ENCODE results near the gene ZFYVE27. TPM values are rescaled to one million over a fixed set of nuclear protein-coding genes. Genes with fewer than 3 reads are reported as not detected.
A peak's percentile ranks its signal among the peaks of the same experiment; 100 is the strongest.

The ZFYVE27 gene
- total and polyA plus RNA-seq, 8 donors = 4.3 to 77.1 (median 15.5) TPM

DNA sequence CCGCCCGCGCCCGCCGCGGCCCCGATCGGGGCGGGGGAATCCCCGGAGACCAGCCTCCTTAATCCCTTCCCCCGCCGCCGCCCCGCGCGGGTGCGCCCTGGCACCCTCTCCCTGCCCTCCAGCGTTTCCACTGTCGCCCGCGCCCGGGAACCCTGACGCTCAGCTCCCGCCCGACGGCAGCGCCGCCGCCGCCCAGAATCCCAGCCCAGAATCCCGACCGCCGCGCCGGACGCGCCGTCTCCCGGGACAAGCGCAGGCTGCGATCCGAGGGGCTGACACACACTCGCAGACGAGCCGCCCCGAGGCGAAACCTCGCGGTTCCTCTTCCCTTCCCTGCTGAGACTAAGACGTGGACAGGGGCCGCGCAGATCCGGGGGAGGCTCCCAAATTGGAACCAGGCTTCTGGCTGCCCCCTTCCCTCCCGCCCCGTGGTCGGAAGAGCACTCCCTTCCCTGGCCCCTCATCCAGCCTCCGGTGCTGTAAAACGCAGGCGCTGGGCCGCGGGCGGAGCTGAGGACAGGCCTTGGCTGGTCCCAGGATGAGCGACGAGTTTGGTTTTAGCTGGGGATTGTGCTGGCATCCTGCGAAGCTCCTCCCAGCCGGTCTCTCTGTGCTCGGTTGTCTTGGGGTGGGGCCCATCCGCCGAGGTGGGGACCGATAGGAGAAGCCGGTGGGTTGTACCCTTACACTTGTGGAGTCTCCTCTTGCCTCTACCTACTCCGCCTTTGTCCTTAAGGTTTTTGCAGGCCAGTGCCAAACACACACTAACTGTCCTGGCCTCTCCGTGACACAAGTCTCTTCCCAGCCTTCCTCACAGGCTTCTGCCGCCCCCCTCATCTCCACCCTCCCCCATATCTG, 22.3 kb upstream of the ZFYVE27 start:
- peak; percentile 38 to 91 for DNase-seq
- Histone ChIP-seq H3K27ac (peak overlapping the region; percentile 83 to 97 (median 93)), H3K9me3 (no peaks in the 10 kb centered on the region), H3K27me3 (no peaks in the 10 kb centered on the region), H3K36me3 (peaks cover 0 to 10% (median 6%) of the 10 kb centered on the region in 4 donors), H3K4me3 (peak overlapping the region; percentile 60 to 73 (median 62)), H3K4me1 (peaks cover 47 to 82% (median 62%) of the 10 kb centered on the region in 4 donors)
- intact Hi-C loops (cut with DNase I; ENCODE audit: low total_unique reads) = no loop called here
- peak; percentile 26 to 48 (median 45) for TF ChIP-seq POLR2AphosphoS5 (IDR thresholded peaks at IDR 0.05)
- TF ChIP-seq, protein P1, sequence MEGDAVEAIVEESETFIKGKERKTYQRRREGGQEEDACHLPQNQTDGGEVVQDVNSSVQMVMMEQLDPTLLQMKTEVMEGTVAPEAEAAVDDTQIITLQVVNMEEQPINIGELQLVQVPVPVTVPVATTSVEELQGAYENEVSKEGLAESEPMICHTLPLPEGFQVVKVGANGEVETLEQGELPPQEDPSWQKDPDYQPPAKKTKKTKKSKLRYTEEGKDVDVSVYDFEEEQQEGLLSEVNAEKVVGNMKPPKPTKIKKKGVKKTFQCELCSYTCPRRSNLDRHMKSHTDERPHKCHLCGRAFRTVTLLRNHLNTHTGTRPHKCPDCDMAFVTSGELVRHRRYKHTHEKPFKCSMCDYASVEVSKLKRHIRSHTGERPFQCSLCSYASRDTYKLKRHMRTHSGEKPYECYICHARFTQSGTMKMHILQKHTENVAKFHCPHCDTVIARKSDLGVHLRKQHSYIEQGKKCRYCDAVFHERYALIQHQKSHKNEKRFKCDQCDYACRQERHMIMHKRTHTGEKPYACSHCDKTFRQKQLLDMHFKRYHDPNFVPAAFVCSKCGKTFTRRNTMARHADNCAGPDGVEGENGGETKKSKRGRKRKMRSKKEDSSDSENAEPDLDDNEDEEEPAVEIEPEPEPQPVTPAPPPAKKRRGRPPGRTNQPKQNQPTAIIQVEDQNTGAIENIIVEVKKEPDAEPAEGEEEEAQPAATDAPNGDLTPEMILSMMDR (IDR thresholded peaks at IDR 0.05) = no peak
- WGBS, 5 donors = 4 to 15% (median 6%) methylated on average over 18 to 74 of the region's 74 CpGs

GRCh38 chr10:97715259-97715874, 21.6 kb upstream of the ZFYVE27 start:
- peaks cover 44 to 83% (median 61%) of the 10 kb centered on the region in 4 donors for H3K4me1 ChIP-seq
- H3K4me3 ChIP-seq = peak overlapping the region; percentile 60 to 73 (median 62)
- 55 to 79% (median 67%) methylated on average over 8 of the region's 8 CpGs for WGBS, 5 donors
- no peak for TF ChIP-seq EP300 (IDR thresholded peaks at IDR 0.05)
- no peak for TF ChIP-seq POLR2A (IDR thresholded peaks at IDR 0.05)
- TF ChIP-seq, protein P1 (IDR thresholded peaks at IDR 0.05) = no peak
- no peak for TF ChIP-seq POLR2AphosphoS5 (IDR thresholded peaks at IDR 0.05)
- no peaks in the 10 kb centered on the region for H3K27me3 ChIP-seq
- intact Hi-C loops (cut with DNase I; ENCODE audit: low total_unique reads) = no loop called here
- H3K9me3 ChIP-seq = no peaks in the 10 kb centered on the region
- H3K36me3 ChIP-seq = peaks cover 0 to 10% (median 6%) of the 10 kb centered on the region in 4 donors
- peak overlapping the region in 4 of 5 donors; percentile 92 to 97 (median 94) for H3K27ac ChIP-seq
- DNase-seq = no peak

- WGBS, 5 donors = 90 to 92% (median 92%) methylated on average over 7 of the region's 7 CpGs
- Histone ChIP-seq H3K4me3 (no peak overlapping the region), H3K4me1 (peaks cover 38 to 75% (median 58%) of the 10 kb centered on the region in 4 donors), H3K27me3 (no peaks in the 10 kb centered on the region), H3K9me3 (no peaks in the 10 kb centered on the region), H3K27ac (peak overlapping the region in 4 of 5 donors; percentile 68 to 96 (median 79)), H3K36me3 (peaks cover 0 to 10% (median 6%) of the 10 kb centered on the region in 4 donors)
- DNase-seq = no peak
- TF ChIP-seq, protein P1 (IDR thresholded peaks at IDR 0.05) = no peak
- no peak for TF ChIP-seq EP300 (IDR thresholded peaks at IDR 0.05)
- intact Hi-C loops (cut with DNase I; ENCODE audit: low total_unique reads) = no loop called here
These were observed 19.3 kb upstream of the ZFYVE27 start for GRCh38 chr10:97717627-97718026.

GRCh38 chr10:97718178-97718577, 18.8 kb upstream of the ZFYVE27 start:
- peaks cover 0 to 10% (median 6%) of the 10 kb centered on the region in 4 donors for H3K36me3 ChIP-seq
- no peaks in the 10 kb centered on the region for H3K9me3 ChIP-seq
- intact Hi-C loops (cut with DNase I; ENCODE audit: low total_unique reads) = no loop called here
- H3K27ac ChIP-seq = peak overlapping the region; percentile 21 to 96 (median 75)
- H3K4me3 ChIP-seq = no peak overlapping the region
- TF ChIP-seq, protein P1 (IDR thresholded peaks at IDR 0.05) = no peak
- TF ChIP-seq POLR2A (IDR thresholded peaks at IDR 0.05) (no peak), POLR2AphosphoS5 (IDR thresholded peaks at IDR 0.05) (no peak), EP300 (IDR thresholded peaks at IDR 0.05) (no peak)
- no peaks in the 10 kb centered on the region for H3K27me3 ChIP-seq
- peak in 1 of 2 donors; percentile 61 for DNase-seq
- peaks cover 33 to 70% (median 54%) of the 10 kb centered on the region in 4 donors for H3K4me1 ChIP-seq
- WGBS, 5 donors = 41 to 55% (median 51%) methylated on average over 6 of the region's 6 CpGs

Measured in stomach (tissue), 9 donors.